Stimulated activated CD4-positive, alpha-beta T cell treated with anti-CD3 and anti-CD28 coated beads, Interleukin-15, amount 100 ng/mL, for 1 hour (primary cell): ENCODE results near the gene PPP1R14C.
A peak's percentile ranks its signal among the peaks of the same experiment; 100 is the strongest.

Experiments used
- DNase-seq, 2 donors: peaks; one replicate each; pipeline ENCODE4 v3.0.0-alpha.2; 2020; ENCODE audit warnings: low read depth in 1 of 2, low spot score in 1 of 2

Gene PPP1R14C

GRCh38 chr6:150212778-150213177 is 69.9 kb downstream of the PPP1R14C start:
- no peak for DNase-seq

- DNase-seq = no peak
These were observed 70.5 kb downstream of the PPP1R14C start for GRCh38 chr6:150213301-150213700.

- DNase-seq = no peak
These were observed 71.5 kb downstream of the PPP1R14C start for GRCh38 chr6:150214310-150214709.

- DNase-seq = no peak
These were observed 78.0 kb downstream of the PPP1R14C start for GRCh38 chr6:150220634-150221551.

- no peak for DNase-seq
These were observed 82.0 kb downstream of the PPP1R14C start for GRCh38 chr6:150224820-150225219.

- no peak for DNase-seq
These were observed 84.4 kb downstream of the PPP1R14C start for GRCh38 chr6:150227281-150227680.

GRCh38 chr6:150228072-150228733 is 85.4 kb downstream of the PPP1R14C start:
- DNase-seq = no peak

GRCh38 chr6:150229436-150230163 is 86.8 kb downstream of the PPP1R14C start:
- DNase-seq = no peak

- DNase-seq = no peak
These were observed 87.3 kb downstream of the PPP1R14C start for GRCh38 chr6:150230164-150230561.

- no peak for DNase-seq
These were observed 88.1 kb downstream of the PPP1R14C start for GRCh38 chr6:150230832-150231524.

- DNase-seq = no peak
These were observed 88.6 kb downstream of the PPP1R14C start for GRCh38 chr6:150231525-150231850.

GRCh38 chr6:150233843-150234269 is 91.0 kb downstream of the PPP1R14C start:
- DNase-seq = no peak

- no peak for DNase-seq
These were observed 92.4 kb downstream of the PPP1R14C start for GRCh38 chr6:150235218-150235617.

GRCh38 chr6:150236114-150236513 is 93.3 kb downstream of the PPP1R14C start:
- no peak for DNase-seq

GRCh38 chr6:150236544-150236943 is 93.7 kb downstream of the PPP1R14C start:
- no peak for DNase-seq

- no peak for DNase-seq
These were observed 94.8 kb downstream of the PPP1R14C start for GRCh38 chr6:150237626-150238025.

- DNase-seq = no peak
These were observed 95.5 kb downstream of the PPP1R14C start for GRCh38 chr6:150238336-150238741.

- no peak for DNase-seq
These were observed 96.1 kb downstream of the PPP1R14C start for GRCh38 chr6:150238846-150239407.

GRCh38 chr6:150241756-150242155 is 98.9 kb downstream of the PPP1R14C start:
- peak in 1 of 2 donors; percentile 3 for DNase-seq

- no peak for DNase-seq
These were observed 100.9 kb downstream of the PPP1R14C start for GRCh38 chr6:150243620-150244314.
